ENCODE measurements around the gene ARSJ. TPM values are rescaled to one million over a fixed set of nuclear protein-coding genes. Genes with fewer than 3 reads are reported as not detected.

ARSJ gene
- total RNA-seq, 4 donors from 2014 or later: 1.0 to 3.3 (median 1.4) TPM

DNA sequence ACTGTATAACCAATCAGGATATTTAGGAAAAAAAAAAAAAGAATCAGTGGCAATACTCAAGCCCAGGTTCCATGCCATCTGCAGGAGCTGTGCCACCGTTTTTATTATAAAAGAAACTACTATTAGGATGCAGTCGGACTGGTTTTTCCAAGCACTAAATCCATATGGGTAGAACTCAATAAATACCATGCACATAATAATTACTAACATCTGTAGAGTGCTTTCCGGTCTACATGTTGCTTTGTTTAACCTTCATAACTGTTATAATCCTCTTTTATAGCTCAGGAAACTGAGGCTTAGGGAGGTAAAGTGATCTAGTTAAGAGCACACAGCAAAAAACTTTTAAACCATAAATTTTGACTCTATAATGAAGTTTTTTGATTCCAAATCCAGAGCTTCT lies 24.0 kb downstream of the ARSJ start:
- H3K27ac ChIP-seq: no peak overlapping the region
- no peak for DNase-seq
- TF ChIP-seq POLR2A (IDR thresholded peaks at IDR 0.05): no peak
- no peaks in the 10 kb centered on the region for H3K9me3 ChIP-seq
- H3K4me1 ChIP-seq: peaks cover 0 to 8% (median 5%) of the 10 kb centered on the region in 4 donors
- H3K36me3 ChIP-seq: no peaks in the 10 kb centered on the region
- H3K4me3 ChIP-seq: no peak overlapping the region
- H3K27me3 ChIP-seq: no peaks in the 10 kb centered on the region

DNA sequence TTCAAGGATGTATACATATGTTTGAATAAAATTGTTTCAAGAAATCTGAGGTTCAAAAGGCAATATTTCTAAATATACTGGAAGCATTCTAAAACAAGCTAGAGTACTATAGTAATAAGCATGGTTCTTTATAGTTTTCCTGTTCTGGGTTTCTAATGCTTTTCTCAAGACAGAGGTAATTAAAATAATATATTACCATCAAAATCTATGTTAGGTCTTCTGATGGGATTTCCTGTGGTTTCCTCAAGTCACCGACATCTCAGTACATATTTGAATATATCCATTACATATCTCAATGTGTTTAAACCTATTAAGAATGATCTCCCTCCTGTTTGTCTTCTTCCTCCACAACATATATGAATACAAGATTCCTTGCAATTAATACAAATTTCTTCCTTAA lies 25.6 kb downstream of the ARSJ start:
- Histone ChIP-seq H3K27me3 (no peaks in the 10 kb centered on the region), H3K9me3 (no peaks in the 10 kb centered on the region), H3K4me1 (peaks cover 0 to 7% (median 2%) of the 10 kb centered on the region in 4 donors), H3K36me3 (no peaks in the 10 kb centered on the region), H3K4me3 (no peak overlapping the region), H3K27ac (no peak overlapping the region)
- no peak for DNase-seq
- TF ChIP-seq, protein P1, sequence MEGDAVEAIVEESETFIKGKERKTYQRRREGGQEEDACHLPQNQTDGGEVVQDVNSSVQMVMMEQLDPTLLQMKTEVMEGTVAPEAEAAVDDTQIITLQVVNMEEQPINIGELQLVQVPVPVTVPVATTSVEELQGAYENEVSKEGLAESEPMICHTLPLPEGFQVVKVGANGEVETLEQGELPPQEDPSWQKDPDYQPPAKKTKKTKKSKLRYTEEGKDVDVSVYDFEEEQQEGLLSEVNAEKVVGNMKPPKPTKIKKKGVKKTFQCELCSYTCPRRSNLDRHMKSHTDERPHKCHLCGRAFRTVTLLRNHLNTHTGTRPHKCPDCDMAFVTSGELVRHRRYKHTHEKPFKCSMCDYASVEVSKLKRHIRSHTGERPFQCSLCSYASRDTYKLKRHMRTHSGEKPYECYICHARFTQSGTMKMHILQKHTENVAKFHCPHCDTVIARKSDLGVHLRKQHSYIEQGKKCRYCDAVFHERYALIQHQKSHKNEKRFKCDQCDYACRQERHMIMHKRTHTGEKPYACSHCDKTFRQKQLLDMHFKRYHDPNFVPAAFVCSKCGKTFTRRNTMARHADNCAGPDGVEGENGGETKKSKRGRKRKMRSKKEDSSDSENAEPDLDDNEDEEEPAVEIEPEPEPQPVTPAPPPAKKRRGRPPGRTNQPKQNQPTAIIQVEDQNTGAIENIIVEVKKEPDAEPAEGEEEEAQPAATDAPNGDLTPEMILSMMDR (IDR thresholded peaks at IDR 0.05): no peak
- no peak for TF ChIP-seq POLR2A (IDR thresholded peaks at IDR 0.05)

DNA sequence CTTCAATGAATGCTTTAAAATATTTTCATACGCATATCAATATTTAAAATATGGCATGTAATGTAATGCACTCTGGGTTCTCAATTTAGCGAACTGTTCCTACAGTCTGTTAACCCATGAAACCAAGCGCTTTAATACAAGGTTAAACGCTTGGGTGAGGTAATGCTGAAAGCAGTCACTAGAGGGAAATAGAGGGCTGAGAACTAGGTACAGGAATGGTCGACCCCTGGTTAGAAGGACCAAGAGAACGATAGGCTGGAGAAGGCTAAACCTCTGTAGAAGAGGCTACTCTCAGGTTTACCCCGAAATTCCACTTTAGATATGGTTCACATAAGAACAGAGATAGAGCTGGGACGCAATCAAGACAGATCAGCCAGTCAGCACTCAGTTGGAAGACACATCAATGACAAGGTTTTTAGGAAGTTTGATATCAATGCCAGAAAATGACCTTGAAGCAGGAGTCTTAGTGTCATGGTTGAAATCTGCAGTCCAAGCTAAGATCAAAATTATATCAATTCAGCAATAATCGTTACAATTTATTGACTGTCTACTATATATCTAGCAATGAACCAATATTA lies 26.9 kb downstream of the ARSJ start:
- H3K4me1 ChIP-seq: peaks cover 0 to 4% (median 0%) of the 10 kb centered on the region in 4 donors
- H3K36me3 ChIP-seq: no peaks in the 10 kb centered on the region
- H3K27ac ChIP-seq: no peak overlapping the region
- DNase-seq: no peak
- TF ChIP-seq POLR2A (IDR thresholded peaks at IDR 0.05): no peak
- TF ChIP-seq, protein P1 (IDR thresholded peaks at IDR 0.05): peak in 5 of 6 experiments; percentile 47 to 88 (median 84)
- H3K4me3 ChIP-seq: no peak overlapping the region
- no peaks in the 10 kb centered on the region for H3K9me3 ChIP-seq
- H3K27me3 ChIP-seq: no peaks in the 10 kb centered on the region

DNA sequence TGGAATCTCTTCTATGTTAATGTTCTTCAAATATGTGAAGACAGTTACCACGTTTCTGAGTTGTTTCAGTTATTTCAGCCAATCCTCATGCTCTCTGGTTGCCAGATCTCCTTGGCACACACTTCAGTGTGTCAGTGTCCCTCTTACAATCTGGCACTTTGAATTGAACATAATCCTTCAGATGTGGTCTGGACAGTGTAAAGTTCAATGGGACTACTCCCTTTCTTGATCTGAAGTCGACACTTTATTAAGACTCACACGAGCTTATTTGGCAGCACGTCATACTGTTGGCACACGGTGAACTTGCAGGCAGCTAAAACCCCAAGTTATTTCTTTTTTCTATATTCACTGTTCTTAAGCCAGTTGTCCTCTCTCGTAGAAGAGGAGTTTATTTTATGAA lies 28.2 kb downstream of the ARSJ start:
- no peak for DNase-seq
- H3K36me3 ChIP-seq: no peaks in the 10 kb centered on the region
- no peak for TF ChIP-seq POLR2A (IDR thresholded peaks at IDR 0.05)
- TF ChIP-seq, protein P1 (IDR thresholded peaks at IDR 0.05): no peak
- H3K4me1 ChIP-seq: peaks cover 0 to 4% (median 0%) of the 10 kb centered on the region in 4 donors
- no peaks in the 10 kb centered on the region for H3K27me3 ChIP-seq
- no peak overlapping the region for H3K27ac ChIP-seq
- no peak overlapping the region for H3K4me3 ChIP-seq
- H3K9me3 ChIP-seq: no peaks in the 10 kb centered on the region

DNA sequence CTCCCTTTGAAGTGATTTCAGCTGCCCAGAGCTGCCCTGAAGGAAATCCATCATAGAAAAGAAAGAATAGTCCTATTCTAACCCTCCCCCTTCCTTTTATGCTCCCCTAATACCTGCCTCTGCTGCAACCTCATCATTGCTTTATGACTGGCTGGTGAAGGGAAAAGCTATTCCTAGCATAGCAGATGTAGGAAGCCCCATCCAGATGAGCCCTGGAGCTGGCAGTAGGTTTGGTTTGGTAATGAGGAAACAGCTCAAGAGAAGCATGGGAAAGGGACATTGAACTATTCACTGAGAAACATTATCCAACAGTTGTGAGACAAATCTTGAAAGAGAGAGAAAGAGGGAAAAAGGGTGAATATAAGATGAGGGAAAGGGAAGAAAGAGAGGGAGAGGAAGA lies 29.2 kb downstream of the ARSJ start:
- Histone ChIP-seq H3K36me3 (no peaks in the 10 kb centered on the region), H3K27ac (no peak overlapping the region), H3K4me1 (peaks cover 0 to 4% (median 0%) of the 10 kb centered on the region in 4 donors), H3K9me3 (no peaks in the 10 kb centered on the region), H3K27me3 (no peaks in the 10 kb centered on the region), H3K4me3 (no peak overlapping the region)
- TF ChIP-seq, protein P1 (IDR thresholded peaks at IDR 0.05): no peak
- TF ChIP-seq POLR2A (IDR thresholded peaks at IDR 0.05): no peak
- no peak for DNase-seq

DNA sequence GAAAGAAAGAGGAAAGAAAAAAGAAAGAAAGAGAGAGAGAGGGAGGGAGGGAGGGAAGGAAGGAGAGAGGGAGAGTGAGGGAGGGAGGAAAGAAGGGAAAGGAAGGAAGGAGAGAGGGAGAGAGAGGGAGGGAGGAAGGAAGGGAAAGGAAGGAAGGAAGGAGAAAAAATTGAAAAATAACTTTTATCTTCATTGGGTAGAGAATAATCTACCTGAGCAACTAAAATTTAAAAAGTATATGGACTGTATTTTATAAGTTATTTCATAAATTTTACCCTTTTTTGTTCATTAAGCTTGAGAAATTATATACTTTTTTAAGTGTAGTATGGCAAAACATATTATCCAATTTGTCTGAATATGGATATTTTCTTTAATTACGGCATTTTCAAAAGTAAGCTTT lies 32.0 kb downstream of the ARSJ start:
- no peaks in the 10 kb centered on the region for H3K36me3 ChIP-seq
- H3K27ac ChIP-seq: no peak overlapping the region
- no peak for TF ChIP-seq POLR2A (IDR thresholded peaks at IDR 0.05)
- TF ChIP-seq, protein P1 (IDR thresholded peaks at IDR 0.05): no peak

More for the DNA sequence above, 32.0 kb downstream of the ARSJ start:
- peaks cover 0 to 4% (median 0%) of the 10 kb centered on the region in 4 donors for H3K4me1 ChIP-seq
- no peaks in the 10 kb centered on the region for H3K9me3 ChIP-seq
- DNase-seq: no peak
- H3K4me3 ChIP-seq: no peak overlapping the region
- no peaks in the 10 kb centered on the region for H3K27me3 ChIP-seq

Measured in Peyer's patch (tissue), 4 donors.